HepG2 (cell line): Measurements from ENCODE around the gene KRTAP3-1. TPM values are rescaled to one million over a fixed set of nuclear protein-coding genes. Genes with fewer than 3 reads are reported as not detected.

Experiments
- ATAC-seq: fragments of 200-7000 bp; cut with Tn5 transposase; 3 replicates; pipeline ENCODE4 v1.9.1; 2020; ENCODE audit warnings: mild to moderate bottlenecking, moderate library complexity
- BruUV-seq: library from RNA; stranded (reverse); fragments of 400-500 nt; replicated peaks from 2 replicates; lab custom pipeline; 2021; lab: Mats Ljungman, UMichigan
- CTCF ChIA-PET: fragments of 300-600 bp; formaldehyde crosslinking; extraction: SDS; loops from one replicate; lab custom pipeline; 2021; ENCODE audit warnings: low total read pairs, inconsistent platforms, low intra/inter-chr PET ratio; lab: Yijun Ruan, JAX
- POLR2A ChIA-PET: fragments of 350-600 bp; sonication (Branson Sonifier 250); formaldehyde crosslinking; loops from one replicate; lab custom pipeline; 2020; ENCODE audit warnings: antibody characterized with exemption, inconsistent platforms; lab: Yijun Ruan, JAX
- DNase-seq: peaks from one replicate; pipeline ENCODE4 v3.0.0-alpha.2; 2015; ENCODE audit warnings: low spot score
- FAIRE-seq: peaks from 3 replicates; lab custom pipeline; 2011; peaks lifted over from hg19 to GRCh38; lab: Jason Lieb, UNC
- H2AFZ ChIP-seq: one replicate; pipeline ENCODE4 v1.6.1; 2011; ENCODE audit warnings: low read length, inconsistent platforms
- H3K27ac ChIP-seq: fragments of 300-600 bp; 3 replicates; pipeline ENCODE4 v1.8.0; 2011; ENCODE audit warnings: mixed run types, mild to moderate bottlenecking, mixed read lengths, low read length, inconsistent platforms; ENCODE audit not compliant: insufficient read depth; ENCODE audit errors: extremely low read length
- H3K27me3 ChIP-seq, 2 experiments: fragments of 200-600 bp in 1 of 2; 2 replicates in 1 of 2; 3 replicates in 1 of 2; pipeline versions ENCODE4 v1.6.0 to v1.8.0; 2011; ENCODE audit warnings: low read length in 2 of 2, mild to moderate bottlenecking in 2 of 2, moderate library complexity in 2 of 2, inconsistent platforms in 1 of 2; ENCODE audit not compliant: insufficient read depth in 2 of 2, control insufficient read depth in 1 of 2
- H3K36me3 ChIP-seq, 2 experiments: fragments of 200-600 bp in 1 of 2; replicated peaks in 1 of 2; 2 replicates in 1 of 2; 3 replicates in 1 of 2; pipeline versions ENCODE4 v1.5.1 to v1.8.0; 2011; ENCODE audit warnings: low read length in 2 of 2, inconsistent platforms in 1 of 2; ENCODE audit not compliant: insufficient read depth in 2 of 2, control insufficient read depth in 1 of 2
- H3K4me1 ChIP-seq: 2 replicates; pipeline ENCODE4 v1.5.1; 2012; ENCODE audit warnings: low read length, inconsistent platforms; ENCODE audit not compliant: insufficient read depth
- H3K4me2 ChIP-seq: 2 replicates; pipeline ENCODE4 v1.6.0; 2011; ENCODE audit warnings: low read depth, low read length, inconsistent platforms
- H3K4me3 ChIP-seq, 3 experiments: fragments of 200-600 bp in 1 of 3; sonication (generic), shearing (Covaris generic) in 1 of 3; replicated peaks in 1 of 3; 2 replicates each; pipeline ENCODE4 v1.5.1; 2011 to 2016; ENCODE audit warnings: low read length in 3 of 3, inconsistent platforms in 2 of 3, low read depth in 2 of 3, mild to moderate bottlenecking in 2 of 3, control low read depth in 1 of 3, mixed read lengths in 1 of 3; ENCODE audit not compliant: insufficient read depth in 1 of 3
- H3K79me2 ChIP-seq: one replicate; pipeline ENCODE4 v1.6.1; 2011; ENCODE audit warnings: low read length, inconsistent platforms; ENCODE audit not compliant: insufficient read depth
- H3K9ac ChIP-seq: 2 replicates; pipeline ENCODE4 v1.6.0; 2011; ENCODE audit warnings: mild to moderate bottlenecking, low read depth, low read length, inconsistent platforms; ENCODE audit not compliant: insufficient read depth
- H3K9me3 ChIP-seq: 2 replicates; pipeline ENCODE4 v1.5.1; 2012; ENCODE audit warnings: mild to moderate bottlenecking, low read length
- H4K20me1 ChIP-seq: 2 replicates; pipeline ENCODE4 v1.6.0; 2011; ENCODE audit warnings: inconsistent platforms, mild to moderate bottlenecking, low read length, moderate library complexity; ENCODE audit not compliant: insufficient read depth
- ARID5B ChIP-seq: IDR thresholded peaks from 2 replicates; pipeline ENCODE4 v1.4.0; 2020; ENCODE audit warnings: mild to moderate bottlenecking, missing genetic modification reagents
- FOXA3 ChIP-seq: IDR thresholded peaks from 2 replicates; pipeline ENCODE4 v1.6.1; 2016; ENCODE audit warnings: missing genetic modification reagents, missing compliant biosample characterization
- GPBP1L1 ChIP-seq: sonication (generic); formaldehyde crosslinking; IDR thresholded peaks from 2 replicates; pipeline ENCODE4 v1.5.0; 2020; ENCODE audit warnings: mild to moderate bottlenecking, missing genetic modification reagents
- HMG20A ChIP-seq: IDR thresholded peaks from 2 replicates; pipeline ENCODE4 v1.6.1; 2016; ENCODE audit warnings: borderline replicate concordance
- PPARG ChIP-seq: conservative IDR thresholded peaks from 2 replicates; pipeline ENCODE4 v1.6.1; 2016; ENCODE audit warnings: missing biosample characterization, missing genetic modification reagents
- SAP130 ChIP-seq: IDR thresholded peaks from 2 replicates; pipeline ENCODE4 v1.6.1; 2016; ENCODE audit warnings: low read depth
- ZBTB21 ChIP-seq: sonication (generic); formaldehyde crosslinking; IDR thresholded peaks from 2 replicates; pipeline ENCODE4 v1.4.0; 2020; ENCODE audit warnings: missing genetic modification reagents
- ZFX ChIP-seq: sonication (generic); formaldehyde crosslinking; IDR thresholded peaks from 2 replicates; pipeline ENCODE4 v1.4.0; 2020; ENCODE audit warnings: mild to moderate bottlenecking, low read depth, missing genetic modification reagents, moderate library complexity
- ZGPAT ChIP-seq: IDR thresholded peaks from 2 replicates; pipeline ENCODE4 v1.6.1; 2016; ENCODE audit warnings: mild to moderate bottlenecking
- ZNF362 ChIP-seq: sonication (generic); formaldehyde crosslinking; IDR thresholded peaks from 2 replicates; pipeline ENCODE4 v1.4.0; 2020; ENCODE audit warnings: missing genetic modification reagents, mild to moderate bottlenecking, borderline replicate concordance
- ZNF883 ChIP-seq: sonication (generic); formaldehyde crosslinking; IDR thresholded peaks from 2 replicates; pipeline ENCODE4 v1.5.1; 2020; ENCODE audit warnings: mild to moderate bottlenecking, missing genetic modification reagents; ENCODE audit errors: not compliant biosample characterization
- WGBS: methylation state at CpG from one replicate; pipeline ENCODE4 v1.1.6; 2017; ENCODE audit warnings: low lambda C conversion rate; 5-methylcytosine and 5-hydroxymethylcytosine counted together
- in situ Hi-C: cut with HindIII; loops from 2 replicates; pipeline ENCODE4 v1.10.0; 2017; ENCODE audit warnings: low pct_unique_long_range_greater_than_20kb; ENCODE audit not compliant: extremely low pct_ligation_motif_present
- intact Hi-C: fragments of 100-400 bp; cut with micrococcal nuclease; formaldehyde crosslinking; loops from one replicate; pipeline ENCODE4 v1.10.0; 2022; ENCODE audit not compliant: unreplicated experiment
- polyA plus RNA-seq, 8 experiments: library from polyadenylated mRNA; depleted of rRNA in 3 of 8; stranded (reverse) in 7 of 8; unstranded in 1 of 8; fragments of >200 nt; fragmentation: Illumina TruSeq in 4 of 8; extraction: Trizol in 4 of 8; gene quantifications; 2 replicates each; pipeline versions ENCODE4 v1.2.1 to v1.2.3, GENCODE V29; 2011 to 2016; ENCODE audit warnings: low read depth in 4 of 8, missing spikeins in 1 of 8, mixed read lengths in 1 of 8; ENCODE audit not compliant: insufficient read depth in 1 of 8
- total RNA-seq, 5 experiments: library from RNA; depleted of rRNA; stranded (reverse); fragments of >200 nt; fragmentation: Illumina TruSeq; extraction: Trizol; gene quantifications; 2 replicates each; pipeline ENCODE4 v1.2.3, GENCODE V29; 2016; ENCODE audit warnings: low read depth in 1 of 5

KRTAP3-1 gene
- total and polyA plus RNA-seq, 2 of the 13 experiments (the other 11 are each of a cell fraction or from before 2014, with no cell fraction given) = 0.29 to 3.7 TPM

- BruUV-seq = no TSS peak
- DNase-seq (no peak), FAIRE-seq (no peak), ATAC-seq (no peak)
- no peak overlapping the region for H2AFZ ChIP-seq
- 45% methylated on average over 3 of the region's 3 CpGs for WGBS
- in situ Hi-C loops = no loop called here
- H3K36me3 ChIP-seq = no peaks in the 10 kb centered on the region
- no peaks in the 10 kb centered on the region; the same call in 1 of the 2 replicates for H3K9me3 ChIP-seq
- POLR2A ChIA-PET = no interaction called here
- H3K9ac ChIP-seq = no peak overlapping the region
- no peaks in the 10 kb centered on the region for H4K20me1 ChIP-seq
- no peak overlapping the region for H3K4me2 ChIP-seq
- no peaks in the 10 kb centered on the region for H3K79me2 ChIP-seq
- no peak overlapping the region for H3K4me3 ChIP-seq
- no peaks in the 10 kb centered on the region; a peak in 1 of 5 replicates for H3K27me3 ChIP-seq
- no peak overlapping the region for H3K27ac ChIP-seq
- CTCF ChIA-PET = no interaction called here
- TF ChIP-seq ZFX (CRISPR knock-in tag) = no peak
- no peak for TF ChIP-seq HMG20A
- no peak for TF ChIP-seq GPBP1L1
- TF ChIP-seq ZNF883 (CRISPR knock-in tag) = no peak
- TF ChIP-seq, all 625 proteins: peak for 0
- H3K4me1 ChIP-seq = peaks cover 8% of the 10 kb centered on the region; the same call in 1 of the 2 replicates
- intact Hi-C loops = no loop called here
Observed at GRCh38 chr17:41024697-41025096, 15.8 kb upstream of the KRTAP3-1 start.

- ChIA-PET CTCF (no interaction called here), POLR2A (interaction anchor here (1.3 kb wide), 1 partner anchor 10 kb away, joined by 4 read pairs; no protein-coding TSS in a partner anchor)
- no TSS peak for BruUV-seq
- Histone ChIP-seq H3K9me3 (no peaks in the 10 kb centered on the region; the same call in 1 of the 2 replicates), H3K36me3 (no peaks in the 10 kb centered on the region), H3K27me3 (no peaks in the 10 kb centered on the region; a peak in 1 of 5 replicates), H3K79me2 (no peaks in the 10 kb centered on the region), H3K4me3 (no peak overlapping the region), H2AFZ (no peak overlapping the region), H3K4me2 (no peak overlapping the region), H3K9ac (no peak overlapping the region), H3K4me1 (peaks cover 34% of the 10 kb centered on the region), H4K20me1 (no peaks in the 10 kb centered on the region), H3K27ac (no peak overlapping the region)
- DNase-seq = peak; percentile 64
- no peak for FAIRE-seq
- ATAC-seq = no peak
- in situ Hi-C loops (no loop called here), intact Hi-C loops (no loop called here)
- no peak for TF ChIP-seq ZGPAT
- 0 out of 2 replicates have a peak, but pooled peaks have one; percentile 25 for TF ChIP-seq PPARG (CRISPR knock-in tag)
- TF ChIP-seq ZNF362 (CRISPR knock-in tag) = no peak
- TF ChIP-seq ZBTB21 (CRISPR knock-in tag) = 0 out of 2 replicates have a peak, but pooled peaks have one; percentile 33
- peak; percentile 46 for TF ChIP-seq SAP130 (CRISPR knock-in tag)
- peak; percentile 34; the same call in 1 of the 2 replicates for TF ChIP-seq FOXA3 (CRISPR knock-in tag)
- peak; percentile 26; the same call in 1 of the 2 replicates for TF ChIP-seq ARID5B
Observed at GRCh38 chr17:41020336-41020735, 11.4 kb upstream of the KRTAP3-1 start.
